Heart left ventricle (tissue), 16 donors: ENCODE results near the gene TMSB10. TPM values are rescaled to one million over a fixed set of nuclear protein-coding genes. Genes with fewer than 3 reads are reported as not detected.
"Not testable (repeated sequence)": the region's sequence is repeated elsewhere in the genome, so short reads cannot be mapped to it uniquely, and the experiment has no call there.

ENCODE experiments used
- ATAC-seq, 4 donors: fragments of 200-7000 bp; cut with Tn5 transposase; one replicate each; pipeline ENCODE4 v1.9.1; 2020 to 2022; ENCODE audit warnings: moderate library complexity in 4 of 4, mild to moderate bottlenecking in 3 of 4, moderate number of reproducible peaks in 1 of 4
- DNase-seq, 5 donors: peaks; one replicate each; pipeline ENCODE4 v3.0.0-alpha.2; 2020
- H3K27ac ChIP-seq, 12 donors: fragments of 200-600 bp; sonication (generic) in 4 of 12; one replicate each; pipeline versions ENCODE4 v1.5.0 to v1.8.0; 2016 to 2022; ENCODE audit warnings: mild to moderate bottlenecking in 2 of 12
- H3K27me3 ChIP-seq, 9 donors: fragments of 200-600 bp; sonication (generic) in 2 of 9; one replicate each; pipeline versions ENCODE4 v1.5.1 to v1.8.0; 2016 to 2022; ENCODE audit warnings: mild to moderate bottlenecking in 3 of 9
- H3K36me3 ChIP-seq, 9 donors: fragments of 200-600 bp; sonication (generic) in 2 of 9; one replicate each; pipeline versions ENCODE4 v1.5.0 to v1.8.0; 2018 to 2022; ENCODE audit warnings: mild to moderate bottlenecking in 2 of 9
- H3K4me1 ChIP-seq, 12 donors: fragments of 200-600 bp; sonication (generic) in 4 of 12; one replicate each; pipeline versions ENCODE4 v1.5.0 to v1.8.0; 2016 to 2022; ENCODE audit warnings: mild to moderate bottlenecking in 3 of 12
- H3K4me3 ChIP-seq, 12 donors: fragments of 200-600 bp; sonication (generic) in 4 of 12; one replicate each; pipeline versions ENCODE4 v1.5.0 to v1.8.0; 2017 to 2022; ENCODE audit warnings: mild to moderate bottlenecking in 9 of 12, moderate library complexity in 4 of 12
- H3K9me3 ChIP-seq, 12 donors: fragments of 200-600 bp; sonication (generic) in 4 of 12; one replicate each; pipeline versions ENCODE4 v1.5.0 to v1.8.0; 2016 to 2022; ENCODE audit warnings: mild to moderate bottlenecking in 1 of 12
- POLR2A ChIP-seq, 2 donors: fragments of 450-650 bp; IDR thresholded peaks; one replicate each; pipeline ENCODE4 v1.6.1; 2017; ENCODE audit warnings: antibody characterized with exemption in 2 of 2, mild to moderate bottlenecking in 2 of 2, moderate library complexity in 2 of 2
- WGBS, 4 donors: extraction: QIAGEN DNeasy Blood & Tissue Kit in 2 of 4; methylation state at CpG; one replicate each; pipeline versions ENCODE4 v1.1.5 to v1.1.7; 2013 to 2018; 5-methylcytosine and 5-hydroxymethylcytosine counted together
- intact Hi-C, 10 donors: fragments of 100-400 bp; cut with DNase I; formaldehyde crosslinking; loops; one replicate each; pipeline versions ENCODE4 v1.11.1 to v1.14.2; 2022
- polyA plus RNA-seq, 2 donors: library from polyadenylated mRNA; stranded (reverse); fragments of 200-250 nt; gene quantifications; one replicate each; pipeline ENCODE4 v1.2.3, GENCODE V29; 2013
- total RNA-seq, 9 donors: library from RNA; depleted of rRNA in 2 of 9; stranded (reverse); fragments of >200 nt in 2 of 9; fragmentation: NEBNext Ultra II Directional in 3 of 9; extraction: Animal tissue kit (Norgen Biotek cat#: 25700) in 3 of 9; gene quantifications; one replicate each; pipeline versions ENCODE4 v1.1.0 to v1.2.4, GENCODE V29; 2016 to 2023
- TF ChIP-seq, protein P1 (sequence below), 12 donors: fragments of 200-600 bp; sonication (generic) in 4 of 12; IDR thresholded peaks; one replicate each; pipeline versions ENCODE4 v1.5.0 to v1.8.0; 2018 to 2022; ENCODE audit warnings: antibody characterized with exemption in 12 of 12, mild to moderate bottlenecking in 5 of 12
- donor health status: ischemic (EF 13 %, LVEDD 7.1; RV severe dilation, severe dysfunction).
- donor health status: healthy with polysubstance abuse.
- donor health status: DM: no; HTN: yes; CAD: no.
- donor health status: DM: no; HTN: no; CAD: no.
- donor health status: ischemic (EF 25% LVEDD 6.9; RV normal size, moderate dysfunction).
- donor health status: ischemic (EF 25% LVEDD 5.7; RV mildly dilated, moderate dysfunction).
- donor health status: healthy.
- donor health status: DM: yes; HTN: yes; CAD: no.
- donor health status: ischemic (EF 35%, LVEDD 5.7; RV mildly dilated, moderate dysfunction).
- donor health status: nonischemic (EF 11% LVEDD 7.7; RV severe dilation, severe dysfunction).
- donor health status: DM: yes; HTN: yes; CAD: no.
- donor health status: PGD.
- donor health status: ischemic (EF 29% LVEDD 5.4; RV normal size, mild dysfunction).
- donor health status: nonischemic (EF 23%, LVEDD 6.1; RV moderate dilation, normal function).

The TMSB10 gene
- total and polyA plus RNA-seq, 11 donors, result 288 to 3,094 (median 623) TPM

DNA sequence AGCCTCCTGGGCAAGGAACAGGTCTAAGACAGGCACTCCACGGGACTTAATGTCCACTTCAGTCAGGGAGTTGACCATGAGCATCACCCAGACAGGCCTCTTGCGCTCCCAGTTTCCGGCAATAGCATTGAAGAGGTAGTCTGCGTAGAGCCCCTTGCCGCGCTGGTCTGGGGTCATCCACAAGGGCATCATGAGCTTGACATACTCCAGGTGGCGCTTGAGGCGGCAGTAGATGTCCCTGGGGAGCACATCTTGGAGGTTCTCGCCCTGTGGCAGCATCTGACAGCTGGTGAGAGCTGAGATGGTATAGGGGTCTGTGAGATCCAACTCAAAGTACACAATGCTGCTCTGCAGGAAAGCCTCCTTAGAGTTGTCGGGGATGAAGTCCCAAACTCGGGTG, 35.1 kb upstream of the TMSB10 start:
- no peaks in the 10 kb centered on the region for H3K36me3 ChIP-seq
- no peaks in the 10 kb centered on the region for H3K4me1 ChIP-seq
- H3K9me3 ChIP-seq, result no peaks in the 10 kb centered on the region
- intact Hi-C loops, result loop anchor here in 1 of 10 donors (5.0 kb wide), 1 partner anchor 373 kb away; no protein-coding TSS in a partner anchor
- no peak overlapping the region for H3K27ac ChIP-seq
- no peak overlapping the region for H3K4me3 ChIP-seq
- no peak for TF ChIP-seq POLR2A (IDR thresholded peaks at IDR 0.05)
- TF ChIP-seq, protein P1, sequence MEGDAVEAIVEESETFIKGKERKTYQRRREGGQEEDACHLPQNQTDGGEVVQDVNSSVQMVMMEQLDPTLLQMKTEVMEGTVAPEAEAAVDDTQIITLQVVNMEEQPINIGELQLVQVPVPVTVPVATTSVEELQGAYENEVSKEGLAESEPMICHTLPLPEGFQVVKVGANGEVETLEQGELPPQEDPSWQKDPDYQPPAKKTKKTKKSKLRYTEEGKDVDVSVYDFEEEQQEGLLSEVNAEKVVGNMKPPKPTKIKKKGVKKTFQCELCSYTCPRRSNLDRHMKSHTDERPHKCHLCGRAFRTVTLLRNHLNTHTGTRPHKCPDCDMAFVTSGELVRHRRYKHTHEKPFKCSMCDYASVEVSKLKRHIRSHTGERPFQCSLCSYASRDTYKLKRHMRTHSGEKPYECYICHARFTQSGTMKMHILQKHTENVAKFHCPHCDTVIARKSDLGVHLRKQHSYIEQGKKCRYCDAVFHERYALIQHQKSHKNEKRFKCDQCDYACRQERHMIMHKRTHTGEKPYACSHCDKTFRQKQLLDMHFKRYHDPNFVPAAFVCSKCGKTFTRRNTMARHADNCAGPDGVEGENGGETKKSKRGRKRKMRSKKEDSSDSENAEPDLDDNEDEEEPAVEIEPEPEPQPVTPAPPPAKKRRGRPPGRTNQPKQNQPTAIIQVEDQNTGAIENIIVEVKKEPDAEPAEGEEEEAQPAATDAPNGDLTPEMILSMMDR (IDR thresholded peaks at IDR 0.05), result no peak
- WGBS, 4 donors, result 79 to 88% (median 85%) methylated on average over 6 to 11 of the region's 11 CpGs
- H3K27me3 ChIP-seq, result no peaks in the 10 kb centered on the region
- no peak for DNase-seq
- no peak for ATAC-seq

DNA sequence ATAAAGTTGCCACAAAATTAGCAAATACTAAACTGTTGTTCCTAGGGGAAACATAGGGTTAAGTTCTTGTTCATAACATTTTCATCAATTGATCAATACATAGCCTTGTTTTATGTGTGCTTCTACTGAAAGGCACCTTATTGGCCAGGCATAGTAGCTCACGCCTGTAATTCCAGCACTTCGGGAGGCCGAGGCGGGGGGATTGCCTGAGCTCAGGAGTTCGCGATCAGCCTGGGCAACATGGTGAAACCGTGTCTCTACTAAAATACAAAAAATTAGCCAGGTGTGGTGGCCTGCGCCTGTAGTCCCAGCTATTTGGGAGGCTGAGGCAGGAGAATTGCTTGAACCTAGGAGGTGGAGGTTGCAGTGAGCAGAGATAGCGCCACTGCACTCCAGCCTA, 32.8 kb upstream of the TMSB10 start:
- not testable (repeated sequence) for H3K36me3 ChIP-seq, H3K27ac ChIP-seq, H3K27me3 ChIP-seq, H3K4me3 ChIP-seq, H3K9me3 ChIP-seq, H3K4me1 ChIP-seq, DNase-seq, ATAC-seq
- intact Hi-C loops, result loop anchor here in 1 of 10 donors (5.0 kb wide), 1 partner anchor 375 kb away; no protein-coding TSS in a partner anchor
- 87 to 93% (median 93%) methylated on average over 9 of the region's 9 CpGs for WGBS, 4 donors

DNA sequence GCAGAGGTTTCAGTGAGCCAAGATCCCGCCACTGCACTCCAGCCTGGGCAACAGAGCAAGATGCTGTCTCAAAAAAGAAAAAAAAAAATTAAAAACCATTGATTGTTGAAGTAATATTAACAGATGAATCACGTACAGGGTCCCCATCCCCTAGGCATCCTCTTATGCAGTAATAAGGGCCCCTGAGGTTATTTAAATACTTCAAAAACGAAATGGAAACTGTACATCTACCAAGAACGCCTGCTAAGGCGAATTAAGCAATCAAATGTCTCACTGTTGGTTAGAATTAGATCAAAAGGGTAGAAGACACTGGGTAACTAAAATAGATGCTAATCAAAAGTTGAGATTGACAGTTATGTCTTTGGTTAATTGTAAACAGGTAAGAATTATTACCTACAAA, 32.1 kb upstream of the TMSB10 start:
- Histone ChIP-seq H3K4me3 (no peak overlapping the region), H3K27me3 (no peaks in the 10 kb centered on the region), H3K36me3 (no peaks in the 10 kb centered on the region), H3K9me3 (no peaks in the 10 kb centered on the region), H3K4me1 (no peaks in the 10 kb centered on the region), H3K27ac (no peak overlapping the region)
- no peak for DNase-seq
- TF ChIP-seq, protein P1 (IDR thresholded peaks at IDR 0.05), result no peak
- TF ChIP-seq POLR2A (IDR thresholded peaks at IDR 0.05), result no peak
- no peak for ATAC-seq
- intact Hi-C loops, result loop anchor here in 1 of 10 donors (5.0 kb wide), 1 partner anchor 376 kb away; no protein-coding TSS in a partner anchor
- WGBS, 4 donors, result 88 to 91% (median 90%) methylated on average over 5 of the region's 5 CpGs

DNA sequence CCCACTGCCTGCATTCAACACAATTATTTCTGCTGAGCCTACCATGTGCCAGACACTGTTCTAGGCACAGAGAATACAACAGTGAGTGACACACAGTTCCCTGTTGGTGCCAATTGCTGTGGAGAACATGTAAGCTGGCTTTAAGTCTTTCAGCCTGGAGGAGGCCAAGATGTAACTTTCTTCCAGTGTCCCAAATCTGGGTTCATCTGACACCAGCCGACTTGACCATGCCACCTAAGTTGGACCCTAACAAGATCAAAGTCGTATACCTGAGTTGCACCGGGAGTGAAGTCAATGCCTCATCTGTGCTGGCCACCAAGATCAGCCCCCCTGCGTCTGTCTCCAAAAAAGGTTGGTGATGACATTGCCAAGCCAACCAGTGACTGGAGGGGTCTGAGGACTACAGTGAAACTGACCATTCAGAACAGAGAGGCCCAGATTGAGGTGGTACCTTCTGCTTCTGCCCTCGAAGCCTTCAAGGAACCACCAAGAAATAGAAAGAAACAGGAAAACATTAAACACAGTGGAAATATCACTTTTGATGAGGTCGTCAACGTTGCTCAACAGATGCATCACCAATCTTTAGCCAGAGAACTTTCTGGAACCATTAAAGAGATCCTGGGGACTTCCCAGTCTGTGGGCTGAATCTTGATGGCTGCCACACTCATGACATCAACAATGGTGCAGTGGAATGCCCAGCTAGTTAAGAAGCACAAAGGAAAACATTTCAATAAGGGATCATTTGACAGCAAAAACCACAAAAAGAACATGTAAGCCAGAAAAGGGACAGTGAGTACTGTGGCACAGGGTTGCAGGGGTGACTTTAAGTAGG, 30.9 kb upstream of the TMSB10 start:
- WGBS, 4 donors, result 79 to 90% (median 89%) methylated on average over 7 of the region's 7 CpGs
- Histone ChIP-seq H3K36me3 (no peaks in the 10 kb centered on the region), H3K9me3 (no peaks in the 10 kb centered on the region), H3K27ac (no peak overlapping the region), H3K27me3 (peaks cover 0 to 5% (median 0%) of the 10 kb centered on the region in 9 donors), H3K4me1 (peaks cover 0 to 3% (median 1%) of the 10 kb centered on the region in 12 donors), H3K4me3 (no peak overlapping the region)
- DNase-seq (no peak), ATAC-seq (no peak)
- intact Hi-C loops, result loop anchor here in 1 of 10 donors (5.0 kb wide), 1 partner anchor 377 kb away; no protein-coding TSS in a partner anchor
- TF ChIP-seq, protein P1 (IDR thresholded peaks at IDR 0.05), result no peak
- TF ChIP-seq POLR2A (IDR thresholded peaks at IDR 0.05), result no peak
